Cerebellar cortex (tissue), 1 donor: ENCODE results near the gene DDX10.

Source experiments
- DNase-seq: peaks from one replicate; pipeline ENCODE4 v3.0.0-alpha.2; 2015; ENCODE audit warnings: low spot score

DDX10 gene

DNA sequence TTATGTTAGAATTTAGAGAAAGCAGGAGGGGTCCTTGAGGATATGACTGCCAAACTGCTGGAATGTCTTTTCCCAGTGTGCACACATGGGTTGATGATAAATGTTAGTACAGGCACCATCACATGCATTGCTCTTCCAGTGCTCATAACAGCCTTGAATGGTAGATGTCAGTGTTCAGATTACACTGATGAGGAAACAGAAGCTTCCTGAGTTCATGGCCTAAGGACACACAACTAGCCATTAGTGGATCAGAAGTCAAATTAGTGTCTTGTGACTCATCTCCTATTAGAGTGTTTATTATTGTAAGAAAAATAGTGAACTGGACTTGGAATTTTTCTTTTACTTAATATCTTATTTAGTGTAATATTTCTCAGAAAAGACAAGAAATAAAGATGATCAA lies 241.5 kb downstream of the DDX10 start:
- no peak for DNase-seq

DNA sequence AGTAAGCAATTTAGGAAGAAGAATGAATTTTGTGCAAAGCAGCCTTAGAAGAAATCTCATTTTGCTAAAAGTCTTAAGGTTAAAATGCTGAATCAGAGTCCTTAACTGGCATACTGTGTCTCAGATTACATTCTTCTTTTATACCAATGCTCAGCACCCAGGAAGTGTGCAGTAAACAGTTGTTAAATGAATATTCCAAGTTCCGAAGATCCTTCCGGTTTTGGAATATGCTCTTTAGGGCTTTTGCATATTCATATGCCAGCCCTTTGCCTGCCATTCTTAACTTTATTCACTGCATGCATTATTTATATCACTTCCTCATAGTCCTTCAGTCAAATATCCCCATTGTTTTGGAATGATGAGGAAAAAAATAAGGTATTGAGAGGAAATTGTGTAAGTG lies 242.0 kb downstream of the DDX10 start:
- DNase-seq = no peak

- DNase-seq = no peak
Observed at GRCh38 chr11:108909041-108909440, 244.2 kb downstream of the DDX10 start.

GRCh38 chr11:108909921-108910320 lies 245.1 kb downstream of the DDX10 start:
- no peak for DNase-seq

DNA sequence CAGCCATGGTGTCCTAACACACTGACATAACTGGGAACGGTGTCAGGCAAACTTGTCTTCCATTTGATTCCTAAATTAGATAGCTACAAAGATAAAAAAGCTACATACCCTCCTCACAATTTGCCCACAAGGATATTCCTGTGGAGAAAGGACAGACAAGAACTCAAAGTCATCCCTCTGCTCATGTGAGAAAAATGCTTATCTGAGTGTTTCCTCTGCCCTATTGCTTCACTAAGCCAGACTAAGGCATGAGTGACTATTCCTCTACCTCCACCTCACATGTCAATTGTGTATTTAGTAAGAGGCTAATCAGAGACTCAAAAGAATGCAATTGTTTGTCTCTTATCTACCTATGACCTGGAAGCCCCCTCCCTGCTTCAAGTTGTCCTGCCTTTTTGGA lies 247.7 kb downstream of the DDX10 start:
- DNase-seq = no peak

GRCh38 chr11:108913204-108913603 lies 248.3 kb downstream of the DDX10 start:
- no peak for DNase-seq

GRCh38 chr11:108914211-108914610 lies 249.3 kb downstream of the DDX10 start:
- DNase-seq = no peak

GRCh38 chr11:108914981-108915380 lies 250.1 kb downstream of the DDX10 start:
- no peak for DNase-seq

DNA sequence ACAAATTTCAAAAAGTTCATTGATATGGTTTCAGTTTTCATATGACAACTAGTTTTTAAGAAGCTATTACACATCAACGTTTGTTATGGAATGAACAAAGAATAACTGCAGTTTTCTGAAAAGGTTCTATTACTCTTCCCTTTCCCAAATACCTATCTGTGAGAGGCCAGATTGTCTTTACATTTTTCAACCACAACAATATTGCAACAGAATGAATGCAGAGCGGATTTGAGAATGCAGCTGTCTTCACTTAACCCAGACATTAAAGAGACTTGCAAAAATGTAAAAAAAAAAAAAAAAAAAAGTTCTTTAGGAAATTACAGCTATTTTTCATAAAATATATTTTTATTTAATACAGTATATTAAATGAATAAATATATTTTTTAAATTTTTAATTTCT lies 250.8 kb downstream of the DDX10 start:
- no peak for DNase-seq

GRCh38 chr11:108916290-108916689 lies 251.4 kb downstream of the DDX10 start:
- no peak for DNase-seq

DNA sequence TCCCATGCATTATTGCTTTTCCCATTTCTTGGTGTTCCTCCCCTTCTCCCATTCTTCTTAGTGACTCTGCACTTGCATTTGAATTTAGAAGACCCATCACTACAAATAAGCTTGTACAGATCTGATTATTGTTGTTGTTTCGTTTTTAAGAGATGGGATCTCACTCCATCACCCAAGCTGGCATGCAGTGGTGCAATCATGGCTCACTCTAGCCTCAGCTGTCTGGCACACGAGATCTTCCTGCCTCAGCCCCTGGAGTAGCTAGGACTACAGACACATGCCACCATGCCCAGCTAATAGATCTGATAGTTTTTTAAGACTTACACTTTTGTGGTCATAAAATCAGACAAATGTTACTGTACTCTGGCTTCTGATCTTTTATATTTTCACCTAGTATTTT lies 252.1 kb downstream of the DDX10 start:
- no peak for DNase-seq

- DNase-seq = no peak
Observed at GRCh38 chr11:108921211-108921610, 256.3 kb downstream of the DDX10 start.

- DNase-seq = no peak
Observed at GRCh38 chr11:108922241-108922640, 257.4 kb downstream of the DDX10 start.

DNA sequence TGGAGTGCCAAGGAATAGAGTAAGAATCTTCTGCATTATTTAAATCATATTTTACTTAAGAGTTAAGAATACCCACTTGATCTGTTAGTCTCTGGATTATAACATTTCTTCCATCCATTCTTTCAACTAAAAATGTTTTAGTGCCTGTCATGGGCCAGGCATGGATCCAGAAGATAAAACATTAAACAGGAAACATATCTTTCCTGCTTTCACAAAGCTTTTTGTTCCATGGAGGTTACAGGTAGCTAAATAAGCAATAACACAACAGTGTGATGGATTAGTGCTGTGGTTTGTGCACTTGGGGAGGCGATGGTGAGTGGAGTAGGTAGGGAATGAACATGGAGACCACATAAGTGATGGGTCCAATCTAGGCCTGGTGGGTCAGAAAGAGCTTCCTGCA lies 258.5 kb downstream of the DDX10 start:
- DNase-seq = no peak

GRCh38 chr11:108926171-108926840 lies 261.4 kb downstream of the DDX10 start:
- DNase-seq = no peak

DNA sequence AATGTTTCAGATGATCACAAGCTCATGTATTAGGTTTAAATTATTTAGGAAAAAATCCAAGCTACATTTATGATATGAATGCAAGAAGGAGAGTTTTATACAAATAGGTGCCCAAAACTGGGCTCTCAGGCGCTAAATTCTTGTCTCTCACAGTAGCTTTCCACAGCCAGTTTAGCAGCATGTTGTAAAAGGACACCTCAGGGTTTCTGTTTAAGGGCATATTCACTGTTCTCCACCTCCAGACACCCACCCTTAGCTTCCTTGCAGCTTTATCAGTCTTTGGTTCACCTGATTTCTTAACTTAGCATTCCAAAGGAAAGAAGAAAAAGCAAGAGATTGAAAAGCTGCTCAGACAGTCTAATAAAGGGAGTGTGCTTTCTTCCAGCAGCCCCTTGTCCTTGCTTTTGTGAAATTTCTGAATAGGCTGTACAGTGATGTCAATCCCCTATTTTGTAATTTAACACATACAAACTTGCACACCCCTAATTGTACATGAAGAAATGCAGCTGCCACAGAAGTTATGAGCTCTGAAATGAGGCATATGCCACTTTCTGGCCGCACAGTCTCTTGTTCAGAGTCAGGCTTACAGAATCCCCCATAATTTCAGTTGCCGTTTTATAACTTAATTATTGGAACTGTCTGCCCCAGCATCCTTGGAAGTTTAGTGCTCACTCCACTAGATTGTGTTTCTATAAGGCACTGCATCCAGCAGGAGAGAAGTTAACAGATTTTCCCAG lies 262.1 kb downstream of the DDX10 start:
- no peak for DNase-seq

DNA sequence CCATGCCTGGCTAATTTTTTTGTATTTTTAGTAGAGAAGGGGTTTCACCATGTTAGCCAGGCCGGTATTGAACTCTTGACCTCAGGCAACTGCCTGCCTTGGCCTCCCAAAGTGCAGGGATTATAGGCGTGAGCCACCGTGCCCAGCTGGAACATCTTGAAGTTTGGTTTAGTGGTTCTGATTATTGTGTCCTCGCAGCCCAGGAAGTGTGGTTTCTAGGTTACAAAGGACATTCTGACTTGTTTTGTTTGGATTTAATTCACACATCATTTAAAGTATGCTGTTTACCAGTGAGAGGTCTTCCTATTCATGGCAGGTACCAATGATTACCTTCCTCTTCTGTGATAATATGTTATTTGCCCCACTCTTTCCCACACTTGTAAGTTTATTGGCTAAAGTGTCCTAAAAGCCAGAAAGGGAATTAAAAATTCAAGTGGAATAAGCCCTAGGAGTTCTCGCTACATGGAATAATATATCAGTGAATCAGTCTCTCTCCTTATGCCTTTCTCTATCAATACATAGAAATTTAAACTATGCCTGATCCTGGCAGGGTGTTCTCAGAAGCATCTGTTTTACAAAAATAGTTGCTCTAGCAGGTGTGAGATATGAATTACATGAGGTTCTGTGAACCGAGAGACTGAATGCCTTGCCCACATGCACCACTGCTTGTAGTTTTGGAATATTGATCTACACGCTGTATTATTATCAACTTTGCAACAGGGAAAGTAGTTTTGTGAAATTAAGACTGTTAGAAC lies 263.1 kb downstream of the DDX10 start:
- DNase-seq = no peak

GRCh38 chr11:108929241-108929640 lies 264.4 kb downstream of the DDX10 start:
- no peak for DNase-seq

GRCh38 chr11:108931168-108931567 lies 266.3 kb downstream of the DDX10 start:
- DNase-seq = no peak

DNA sequence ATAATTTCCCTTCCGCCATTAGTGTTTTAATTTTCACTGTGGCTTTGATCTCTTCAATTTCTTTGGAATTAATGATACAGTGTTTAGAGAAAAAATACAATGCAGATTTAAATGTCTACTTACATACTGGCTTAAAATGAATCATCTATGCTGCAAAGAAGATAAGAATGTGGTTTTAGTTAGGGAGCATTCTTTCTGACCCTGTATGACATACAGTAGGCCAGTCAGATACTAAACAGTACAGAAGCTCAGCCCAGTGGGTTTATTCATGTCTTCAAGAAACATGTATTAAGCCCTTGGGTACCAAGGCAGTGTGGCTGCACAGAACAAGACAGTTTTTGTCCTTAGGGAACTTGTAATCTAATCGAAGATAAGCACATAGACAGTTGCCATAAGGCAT lies 268.8 kb downstream of the DDX10 start:
- no peak for DNase-seq

DNA sequence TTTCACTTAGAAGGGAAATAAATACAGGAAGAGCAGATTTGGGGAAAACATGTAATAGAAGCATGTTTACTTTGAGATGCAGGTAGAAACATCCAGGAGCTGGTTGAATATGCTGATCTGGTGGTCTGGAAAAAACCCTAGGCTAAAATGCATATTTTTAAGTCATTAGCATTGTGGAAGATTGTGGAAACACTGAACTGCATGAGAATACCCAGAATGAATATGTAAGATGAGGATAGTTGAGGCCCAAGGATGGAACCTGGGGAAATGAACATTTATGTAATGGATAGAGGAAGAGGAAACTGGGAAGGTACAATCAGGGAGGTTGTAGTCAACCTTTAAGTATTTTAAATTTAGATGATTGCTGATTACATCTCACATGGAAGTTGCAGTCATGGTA lies 269.4 kb downstream of the DDX10 start:
- DNase-seq = no peak

GRCh38 chr11:108934696-108935095 lies 269.8 kb downstream of the DDX10 start:
- DNase-seq = no peak

DNA sequence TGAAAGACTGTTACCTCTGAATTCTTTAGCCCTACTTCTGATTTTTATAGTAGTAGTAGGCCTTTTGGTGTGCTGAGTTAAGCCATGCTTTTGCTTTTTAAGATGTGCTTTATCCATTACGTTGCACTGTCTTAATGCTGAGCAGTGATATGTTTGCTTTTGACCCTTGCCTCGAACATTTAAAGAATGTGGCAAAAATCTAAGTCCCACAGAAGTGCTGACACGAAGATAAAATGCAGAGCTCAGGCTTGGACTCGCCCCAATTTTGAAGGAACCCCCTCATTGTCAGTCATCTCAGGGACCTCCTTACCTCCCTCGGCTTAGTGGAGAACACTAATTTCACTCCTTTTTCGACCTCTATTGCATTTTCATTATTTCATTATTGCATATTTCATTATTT lies 272.9 kb downstream of the DDX10 start:
- DNase-seq = no peak
